Astrocyte (in vitro differentiated cells and primary cell): ENCODE data around the gene ZNF277.

Experiments
- CTCF ChIP-seq: IDR thresholded peaks from 2 replicates; pipeline ENCODE4 v1.5.1; 2011; ENCODE audit warnings: low read depth, mild to moderate bottlenecking, inconsistent platforms, low read length, moderate library complexity; ENCODE audit not compliant: insufficient read depth
- EZH2 ChIP-seq: IDR thresholded peaks from 2 replicates; pipeline ENCODE4 v1.6.1; 2012; ENCODE audit warnings: mild to moderate bottlenecking, low read length, inconsistent platforms; ENCODE audit not compliant: insufficient read depth

DNA sequence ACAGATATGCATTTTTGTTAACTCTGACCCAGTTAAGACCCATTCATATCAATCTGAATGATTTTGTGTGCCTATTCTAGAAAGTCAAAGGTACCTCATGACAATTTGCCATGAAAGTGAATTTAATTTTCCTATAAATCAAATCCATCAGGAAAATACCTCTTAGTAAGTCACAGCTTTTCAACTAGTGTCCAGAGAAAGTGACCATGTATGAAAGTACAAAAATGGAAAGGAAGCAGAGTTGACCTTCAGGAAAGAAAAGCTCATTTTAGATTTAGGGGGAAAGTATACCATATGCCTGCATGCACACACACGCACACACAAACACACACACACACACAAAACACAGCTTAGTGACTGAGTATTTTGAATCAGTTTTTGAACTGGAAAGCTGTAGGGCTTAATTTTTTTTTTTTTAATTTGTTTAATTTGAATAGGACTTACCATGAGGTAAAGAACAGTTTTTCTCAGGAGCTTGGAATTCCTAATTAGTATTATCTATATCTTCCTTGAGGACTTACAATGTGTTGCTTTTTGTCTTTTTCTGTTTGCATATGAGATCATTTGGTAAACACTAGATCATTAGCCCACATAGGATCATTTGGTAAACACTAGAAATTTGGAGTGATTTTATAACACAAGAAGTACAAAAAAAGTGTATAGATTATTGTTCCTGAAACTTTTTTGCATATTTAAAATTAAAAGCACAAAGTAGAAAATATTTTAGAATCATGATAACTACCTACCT, 61.6 kb downstream of the ZNF277 start:
- TF ChIP-seq CTCF (no peak), EZH2 (no peak)
